ENCODE data around the gene FNBP1. TPM values are rescaled to one million over a fixed set of nuclear protein-coding genes. Genes with fewer than 3 reads are reported as not detected.

Gene FNBP1
- polyA plus RNA-seq, 3 donors = 37.6 to 60.7 (median 51.4) TPM

- no peaks in the 10 kb centered on the region for H3K9me3 Mint-ChIP-seq
- Histone ChIP-seq H3K4me3 (replicated peaks in 1 of 3; ENCODE audit: low read depth in 2 of 3, low read length in 3 of 3) (no peak overlapping the region), H3K79me2 (ENCODE audit: insufficient read depth, low read length) (peaks cover 82% of the 10 kb centered on the region), H3K27ac (ENCODE audit: low read depth in 1 of 2, low read length in 2 of 2) (peak overlapping the region; percentile 51 to 77), H3K36me3 (replicated peaks in 1 of 2; ENCODE audit: control insufficient read depth in 1 of 2, insufficient read depth in 2 of 2, low read length in 2 of 2) (peaks cover 11 to 32% of the 10 kb centered on the region in 2 donors), H3K27me3 (ENCODE audit: control insufficient read depth in 2 of 2, insufficient read depth in 2 of 2, low read length in 2 of 2) (no peaks in the 10 kb centered on the region), H2AFZ (ENCODE audit: insufficient read depth, low read depth, low read length, poor library complexity, severe bottlenecking) (no peak overlapping the region), H3K9ac (ENCODE audit: insufficient read depth, low read length, poor library complexity, severe bottlenecking) (no peak overlapping the region), H3K4me1 (ENCODE audit: control insufficient read depth in 1 of 2, insufficient read depth in 2 of 2, low read length in 2 of 2) (peaks cover 74 to 87% of the 10 kb centered on the region in 2 donors), H3K4me2 (replicated peaks; ENCODE audit: extremely low read depth, low read length, poor library complexity, severe bottlenecking) (no peak overlapping the region), H4K20me1 (ENCODE audit: insufficient read depth, low read length) (no peaks in the 10 kb centered on the region), H3K9me3 (replicated peaks in 1 of 2; ENCODE audit: control insufficient read depth in 1 of 2, insufficient read depth in 1 of 2, low read length in 2 of 2) (no peaks in the 10 kb centered on the region)
- H3K36me3 Mint-ChIP-seq = peaks cover 33 to 41% of the 10 kb centered on the region in 2 donors
- 0% methylated on average over 1 of the region's 1 CpG for WGBS (ENCODE audit: insufficient coverage)
- peak overlapping the region; percentile 81 to 92 (median 89) for H3K27ac Mint-ChIP-seq
- H3K27me3 Mint-ChIP-seq (ENCODE audit: low read depth in 3 of 3) = peaks cover 0 to 2% (median 0%) of the 10 kb centered on the region in 3 donors
- H3K4me1 Mint-ChIP-seq = peaks cover 74% of the 10 kb centered on the region
- intact Hi-C loops (cut with micrococcal nuclease) = no loop called here
- no peak for TF ChIP-seq CTCF (IDR thresholded peaks at IDR 0.05)
- DNase-seq = peak; percentile 34 to 69 (median 61)
- no peak overlapping the region for H3K4me3 Mint-ChIP-seq
Observed at GRCh38 chr9:129958796-129959195, 84.2 kb downstream of the FNBP1 start.

- Histone ChIP-seq H4K20me1 (ENCODE audit: insufficient read depth, low read length) (no peaks in the 10 kb centered on the region), H3K27ac (ENCODE audit: low read depth in 1 of 2, low read length in 2 of 2) (peak overlapping the region; percentile 73 to 79), H3K9ac (ENCODE audit: insufficient read depth, low read length, poor library complexity, severe bottlenecking) (no peak overlapping the region), H3K9me3 (replicated peaks in 1 of 2; ENCODE audit: control insufficient read depth in 1 of 2, insufficient read depth in 1 of 2, low read length in 2 of 2) (no peaks in the 10 kb centered on the region), H3K36me3 (replicated peaks in 1 of 2; ENCODE audit: control insufficient read depth in 1 of 2, insufficient read depth in 2 of 2, low read length in 2 of 2) (peaks cover 28 to 54% of the 10 kb centered on the region in 2 donors), H3K4me2 (replicated peaks; ENCODE audit: extremely low read depth, low read length, poor library complexity, severe bottlenecking) (peak overlapping the region; percentile 68), H3K79me2 (ENCODE audit: insufficient read depth, low read length) (peaks cover 84% of the 10 kb centered on the region), H2AFZ (ENCODE audit: insufficient read depth, low read depth, low read length, poor library complexity, severe bottlenecking) (peak overlapping the region; percentile 29), H3K4me3 (replicated peaks in 1 of 3; ENCODE audit: low read depth in 2 of 3, low read length in 3 of 3) (peak overlapping the region in 1 of 3 experiments; percentile 55), H3K27me3 (ENCODE audit: control insufficient read depth in 2 of 2, insufficient read depth in 2 of 2, low read length in 2 of 2) (no peaks in the 10 kb centered on the region), H3K4me1 (ENCODE audit: control insufficient read depth in 1 of 2, insufficient read depth in 2 of 2, low read length in 2 of 2) (peaks cover 42 to 56% of the 10 kb centered on the region in 2 donors)
- DNase-seq = peak; percentile 72 to 86 (median 82)
- no peak for TF ChIP-seq CTCF (IDR thresholded peaks at IDR 0.05)
- peak overlapping the region; percentile 69 to 74 for H3K4me3 Mint-ChIP-seq
- H3K27me3 Mint-ChIP-seq (ENCODE audit: low read depth in 3 of 3) = peaks cover 0 to 2% (median 0%) of the 10 kb centered on the region in 3 donors
- H3K9me3 Mint-ChIP-seq = no peaks in the 10 kb centered on the region
- peaks cover 48 to 56% of the 10 kb centered on the region in 2 donors for H3K36me3 Mint-ChIP-seq
- H3K27ac Mint-ChIP-seq = peak overlapping the region; percentile 86 to 96 (median 92)
- 0% methylated on average over 4 of the region's 6 CpGs for WGBS (ENCODE audit: insufficient coverage)
- H3K4me1 Mint-ChIP-seq = peaks cover 44% of the 10 kb centered on the region
- intact Hi-C loops (cut with micrococcal nuclease) = loop anchor here in 1 of 2 donors (5.0 kb wide), 1 partner anchor 87 kb away; the partner anchor contains the start of gene FNBP1
Observed at GRCh38 chr9:129954868-129955550, 88.0 kb downstream of the FNBP1 start.
